NCI-H526 (cell line): ENCODE results near the gene PRF1.
"Not testable (repeated sequence)": the region's sequence is repeated elsewhere in the genome, so short reads cannot be mapped to it uniquely, and the experiment has no call there.

Experiments used
- DNase-seq, 2 experiments: peaks; one replicate each; lab custom pipeline; 2025; lab: John Stamatoyannopoulos, UW

Gene PRF1

GRCh38 chr10:70617798-70618568 is 15.4 kb upstream of the PRF1 start:
- no peak for DNase-seq

DNA sequence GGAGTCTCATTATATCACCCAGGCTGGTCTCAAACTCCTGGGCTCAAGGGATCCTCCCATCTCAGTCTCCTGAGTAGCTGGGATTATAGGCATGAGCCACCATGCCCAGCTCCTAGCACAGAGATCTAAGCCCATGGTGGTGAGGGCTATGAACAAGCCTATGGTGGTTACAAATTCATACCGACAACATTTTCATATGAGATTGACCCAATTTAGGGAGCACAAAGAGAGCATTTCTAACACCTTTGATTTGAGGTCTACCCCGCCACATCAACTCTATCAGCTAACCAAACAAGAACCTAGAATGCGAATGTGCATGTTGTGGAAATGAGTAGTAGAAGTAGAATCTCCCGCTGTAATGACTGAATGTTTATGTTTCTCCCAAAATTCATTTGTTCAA is 14.2 kb upstream of the PRF1 start:
- no peak for DNase-seq

GRCh38 chr10:70615784-70616522 is 13.4 kb upstream of the PRF1 start:
- DNase-seq: no peak

GRCh38 chr10:70615211-70615610 is 12.7 kb upstream of the PRF1 start:
- no peak for DNase-seq

GRCh38 chr10:70614364-70614763 is 11.8 kb upstream of the PRF1 start:
- DNase-seq: not testable (repeated sequence)

- DNase-seq: no peak
These were observed 11.4 kb upstream of the PRF1 start for GRCh38 chr10:70613941-70614340.

- no peak for DNase-seq
These were observed 5.4 kb upstream of the PRF1 start for GRCh38 chr10:70607936-70608335.

DNA sequence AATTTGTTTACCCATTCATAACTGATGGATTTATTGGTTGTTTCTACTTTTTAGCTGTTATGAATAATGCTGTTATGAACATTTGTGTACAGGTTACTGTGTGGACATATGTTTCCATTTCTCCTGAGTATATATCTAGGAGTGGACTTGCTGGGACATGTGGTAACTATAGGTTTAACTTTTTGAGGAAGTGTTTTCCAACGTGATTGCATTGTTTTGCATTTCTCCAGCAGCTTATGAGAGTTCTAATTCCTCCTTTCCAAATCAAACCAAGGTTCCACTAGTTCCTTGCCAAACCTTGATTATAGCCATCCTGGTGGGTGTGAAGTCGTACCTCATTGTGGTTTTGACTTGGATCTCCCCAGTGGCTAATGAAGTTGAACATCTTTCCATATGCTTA is 2.6 kb upstream of the PRF1 start:
- DNase-seq: no peak

GRCh38 chr10:70604106-70604505 is 1.6 kb upstream of the PRF1 start:
- DNase-seq: no peak

- no peak for DNase-seq
These were observed 884 bp upstream of the PRF1 start for GRCh38 chr10:70603449-70603801.

GRCh38 chr10:70601746-70602145 is 795 bp downstream of the PRF1 start:
- DNase-seq: no peak

DNA sequence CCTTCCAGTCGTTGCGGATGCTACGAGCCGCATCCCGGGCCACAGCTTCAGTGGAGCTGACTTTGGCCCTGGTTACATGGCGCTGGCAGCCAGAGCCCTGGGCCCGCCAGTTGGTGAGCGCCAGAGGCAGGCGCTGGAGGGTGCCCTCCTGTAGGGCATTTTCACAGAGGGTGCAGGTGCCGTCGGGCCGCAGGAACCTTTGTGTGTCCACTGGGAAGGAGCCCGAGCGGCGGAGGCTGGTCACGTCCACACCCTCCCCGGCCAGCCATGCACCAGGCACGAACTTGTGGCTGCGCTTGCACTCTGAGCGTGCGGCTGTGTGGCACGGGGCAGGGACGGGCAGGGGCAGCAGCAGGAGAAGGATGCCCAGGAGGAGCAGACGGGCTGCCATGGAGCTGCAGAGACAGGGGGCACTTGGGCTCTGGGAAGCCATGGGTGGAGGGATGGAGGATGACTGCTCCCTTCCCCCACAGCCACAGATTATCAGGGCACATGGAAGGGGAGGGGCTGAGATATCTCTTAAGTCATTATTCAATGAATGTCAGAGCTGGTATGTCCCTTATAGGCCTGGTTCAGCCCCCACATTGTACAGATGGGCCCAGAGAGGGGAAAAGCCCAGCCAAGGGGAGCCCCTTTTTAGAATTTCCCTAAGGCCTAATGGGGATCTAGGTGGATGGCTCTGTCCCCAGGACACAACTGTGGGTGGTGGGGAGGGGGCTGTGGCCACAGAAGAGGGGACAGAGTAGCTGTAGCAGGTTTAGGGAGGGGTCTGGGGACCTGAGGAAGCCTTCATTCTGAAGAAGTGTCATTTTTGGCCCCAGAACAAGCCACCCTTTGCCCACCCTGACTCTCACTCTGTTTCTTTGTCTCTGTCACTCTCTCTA is 1.8 kb downstream of the PRF1 start:
- no peak for DNase-seq

DNA sequence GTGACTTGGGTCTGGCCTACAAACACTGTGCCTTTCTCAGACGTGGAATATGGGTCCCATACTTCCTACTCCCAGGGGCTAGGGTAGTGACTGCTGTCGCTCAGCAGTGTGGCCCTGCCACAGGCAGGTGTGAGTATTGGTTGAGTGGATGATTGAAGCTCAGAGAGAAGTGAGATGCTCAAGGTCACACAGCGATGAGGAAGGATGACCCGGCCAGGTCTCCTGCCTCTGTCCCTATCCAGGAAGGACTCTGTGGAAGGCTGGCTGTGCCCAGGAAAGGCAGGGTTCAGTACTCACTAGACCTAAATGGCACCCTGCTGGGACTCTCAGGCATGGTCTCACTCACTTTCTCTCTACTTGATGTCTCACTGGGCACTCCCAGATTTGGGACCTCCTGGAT is 2.8 kb downstream of the PRF1 start:
- no peak for DNase-seq

GRCh38 chr10:70599319-70599718 is 3.2 kb downstream of the PRF1 start:
- no peak for DNase-seq

GRCh38 chr10:70598857-70599295 is 3.7 kb downstream of the PRF1 start:
- DNase-seq: no peak

- DNase-seq: no peak
These were observed 4.4 kb downstream of the PRF1 start for GRCh38 chr10:70597856-70598815.

DNA sequence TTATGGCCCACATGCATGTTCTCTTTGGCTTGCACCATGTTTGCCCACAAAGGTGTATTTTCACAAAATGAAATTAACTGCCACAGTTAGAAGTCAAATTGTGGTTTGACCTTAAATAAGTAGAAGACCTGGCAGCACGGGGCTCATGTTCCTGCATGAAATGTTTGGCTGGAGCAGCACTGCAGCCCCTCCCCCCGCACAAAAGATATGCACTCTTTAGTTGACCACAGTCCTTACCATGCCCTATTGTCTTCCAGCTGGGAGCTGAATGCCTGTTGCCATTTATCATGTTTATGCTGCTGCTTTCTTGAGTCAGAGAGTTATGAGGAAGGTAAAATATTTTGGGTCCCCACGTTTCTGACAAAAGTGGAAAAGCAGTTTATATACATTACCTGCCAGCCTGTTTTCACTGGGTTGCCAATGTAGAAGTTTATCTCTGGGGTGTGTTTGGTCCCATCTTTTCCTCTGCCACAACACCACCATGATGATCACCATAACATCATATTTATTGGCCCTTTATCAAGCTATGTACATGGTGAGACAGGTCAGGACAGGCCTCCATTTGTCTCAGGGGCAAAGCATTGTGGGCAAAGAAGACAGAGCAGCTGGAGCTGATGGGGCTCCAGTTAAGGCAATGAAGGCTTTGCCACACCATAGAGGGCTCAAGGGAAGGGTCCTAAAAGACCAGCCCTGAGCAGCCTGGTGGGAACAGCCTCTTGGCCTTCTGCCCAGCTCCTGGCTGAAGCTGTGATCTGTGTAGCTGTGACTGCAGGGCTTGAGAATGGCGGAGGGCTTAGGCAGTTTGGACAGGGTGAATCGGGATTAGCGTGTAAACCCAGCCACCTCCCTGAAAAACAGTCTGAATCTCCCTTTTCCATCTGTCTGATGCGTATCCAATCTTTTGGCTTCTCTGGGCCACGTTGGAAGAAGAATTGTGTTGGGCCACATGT is 5.4 kb downstream of the PRF1 start:
- DNase-seq: no peak

- no peak for DNase-seq
These were observed 6.3 kb downstream of the PRF1 start for GRCh38 chr10:70596110-70596798.

DNA sequence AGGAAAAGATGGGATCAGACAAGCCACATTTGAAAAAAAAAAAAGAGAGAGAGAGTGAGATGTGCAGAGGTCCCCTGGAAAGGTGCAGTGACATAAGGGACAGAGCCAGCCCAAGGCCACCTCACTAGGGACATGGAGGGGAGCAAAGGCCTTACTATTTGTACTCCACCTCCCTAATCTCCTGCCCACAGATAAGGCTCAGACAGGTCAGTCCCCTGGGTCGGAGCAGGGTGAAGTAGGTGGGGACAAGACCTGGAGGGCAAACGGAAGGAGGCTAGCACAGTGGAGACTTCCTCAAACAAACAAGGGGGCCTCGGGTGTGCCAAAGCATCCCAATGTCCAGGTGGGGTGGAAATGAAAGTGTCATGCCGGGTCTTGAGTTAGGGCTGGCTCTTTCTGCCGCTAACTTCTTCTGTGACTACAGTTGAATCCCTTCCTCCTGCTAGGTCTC is 7.0 kb downstream of the PRF1 start:
- DNase-seq: no peak

- DNase-seq: no peak
These were observed 8.4 kb downstream of the PRF1 start for GRCh38 chr10:70594161-70594560.
